ENCODE results near the gene SERGEF. TPM values are rescaled to one million over a fixed set of nuclear protein-coding genes. Genes with fewer than 3 reads are reported as not detected.
A peak's percentile ranks its signal among the peaks of the same experiment; 100 is the strongest.
"Not testable (repeated sequence)": the region's sequence is repeated elsewhere in the genome, so short reads cannot be mapped to it uniquely, and the experiment has no call there.

The SERGEF gene
- total RNA-seq, 1 donor from 2014 or later = 15.2 TPM

- ATAC-seq (no peak), DNase-seq (ENCODE audit: missing footprints) (no peak)
- intact Hi-C loops (cut with DNase I) = no loop called here
Measured at GRCh38 chr11:17890325-17890724, 122.5 kb downstream of the SERGEF start.

GRCh38 chr11:17887779-17888178 is 125.1 kb downstream of the SERGEF start:
- DNase-seq (ENCODE audit: missing footprints) (no peak), ATAC-seq (no peak)
- intact Hi-C loops (cut with DNase I) = no loop called here

- ATAC-seq (no peak), DNase-seq (ENCODE audit: missing footprints) (no peak)
- intact Hi-C loops (cut with DNase I) = no loop called here
Measured at GRCh38 chr11:17883946-17884345, 128.9 kb downstream of the SERGEF start.

- intact Hi-C loops (cut with DNase I) = no loop called here
- DNase-seq (ENCODE audit: missing footprints) = no peak
- no peak for ATAC-seq
Measured at GRCh38 chr11:17883057-17883456, 129.8 kb downstream of the SERGEF start.

GRCh38 chr11:17878743-17879142 is 134.1 kb downstream of the SERGEF start:
- intact Hi-C loops (cut with DNase I) = no loop called here
- no peak for DNase-seq (ENCODE audit: missing footprints)
- ATAC-seq = no peak

- no peak for DNase-seq (ENCODE audit: missing footprints)
- intact Hi-C loops (cut with DNase I) = no loop called here
- ATAC-seq = no peak
Measured at GRCh38 chr11:17877886-17878285, 135.0 kb downstream of the SERGEF start.

GRCh38 chr11:17876827-17877226 is 136.0 kb downstream of the SERGEF start:
- DNase-seq (ENCODE audit: missing footprints) (no peak), ATAC-seq (no peak)
- intact Hi-C loops (cut with DNase I) = no loop called here

- ATAC-seq = no peak
- no peak for DNase-seq (ENCODE audit: missing footprints)
- intact Hi-C loops (cut with DNase I) = no loop called here
Measured at GRCh38 chr11:17875891-17876290, 137.0 kb downstream of the SERGEF start.

- ATAC-seq = no peak
- DNase-seq (ENCODE audit: missing footprints) = no peak
- intact Hi-C loops (cut with DNase I) = no loop called here
Measured at GRCh38 chr11:17873586-17873985, 139.3 kb downstream of the SERGEF start.

- intact Hi-C loops (cut with DNase I); ATAC-seq: not testable (repeated sequence)
Measured at GRCh38 chr11:17868398-17868797, 144.4 kb downstream of the SERGEF start.

GRCh38 chr11:17867341-17867740 is 145.5 kb downstream of the SERGEF start:
- ATAC-seq (no peak), DNase-seq (ENCODE audit: missing footprints) (no peak)
- intact Hi-C loops (cut with DNase I) = no loop called here

More at GRCh38 chr11:17868398-17868797, 144.4 kb downstream of the SERGEF start:
- DNase-seq (ENCODE audit: missing footprints) = not testable (repeated sequence)

GRCh38 chr11:17865765-17866428 is 146.9 kb downstream of the SERGEF start:
- DNase-seq (ENCODE audit: missing footprints) = no peak
- intact Hi-C loops (cut with DNase I) = no loop called here
- ATAC-seq = peak; percentile 83

- intact Hi-C loops (cut with DNase I) = no loop called here
- DNase-seq (ENCODE audit: missing footprints) (no peak), ATAC-seq (no peak)
Measured at GRCh38 chr11:17864478-17864941, 148.3 kb downstream of the SERGEF start.

- no peak for DNase-seq (ENCODE audit: missing footprints)
- no peak for ATAC-seq
- intact Hi-C loops (cut with DNase I) = no loop called here
Measured at GRCh38 chr11:17861036-17861755, 151.7 kb downstream of the SERGEF start.

GRCh38 chr11:17859552-17859951 is 153.3 kb downstream of the SERGEF start:
- ATAC-seq (no peak), DNase-seq (ENCODE audit: missing footprints) (no peak)
- intact Hi-C loops (cut with DNase I) = no loop called here

- intact Hi-C loops (cut with DNase I) = no loop called here
- ATAC-seq = no peak
- no peak for DNase-seq (ENCODE audit: missing footprints)
Measured at GRCh38 chr11:17855531-17856290, 157.1 kb downstream of the SERGEF start.

- ATAC-seq (no peak), DNase-seq (ENCODE audit: missing footprints) (no peak)
- intact Hi-C loops (cut with DNase I) = no loop called here
Measured at GRCh38 chr11:17853280-17853679, 159.6 kb downstream of the SERGEF start.

GRCh38 chr11:17852246-17852645 is 160.6 kb downstream of the SERGEF start:
- intact Hi-C loops (cut with DNase I) = no loop called here
- no peak for ATAC-seq

GRCh38 chr11:17851697-17852096 is 161.2 kb downstream of the SERGEF start:
- ATAC-seq (no peak), DNase-seq (ENCODE audit: missing footprints) (no peak)
- intact Hi-C loops (cut with DNase I) = no loop called here

More at GRCh38 chr11:17852246-17852645, 160.6 kb downstream of the SERGEF start:
- no peak for DNase-seq (ENCODE audit: missing footprints)

- intact Hi-C loops (cut with DNase I) = no loop called here
- no peak for DNase-seq (ENCODE audit: missing footprints)
Measured at GRCh38 chr11:17850336-17850735, 162.5 kb downstream of the SERGEF start.

More at GRCh38 chr11:17850336-17850735, 162.5 kb downstream of the SERGEF start:
- no peak for ATAC-seq

Measured in Right ventricle myocardium inferior (tissue), 1 donor.